ENCODE data around the gene KLHDC9. TPM values are rescaled to one million over a fixed set of nuclear protein-coding genes. Genes with fewer than 3 reads are reported as not detected.

KLHDC9 gene
- total and polyA plus RNA-seq, 9 of the 15 experiments (the other 6 are each of a cell fraction or from before 2014, with no cell fraction given): not detected

DNA sequence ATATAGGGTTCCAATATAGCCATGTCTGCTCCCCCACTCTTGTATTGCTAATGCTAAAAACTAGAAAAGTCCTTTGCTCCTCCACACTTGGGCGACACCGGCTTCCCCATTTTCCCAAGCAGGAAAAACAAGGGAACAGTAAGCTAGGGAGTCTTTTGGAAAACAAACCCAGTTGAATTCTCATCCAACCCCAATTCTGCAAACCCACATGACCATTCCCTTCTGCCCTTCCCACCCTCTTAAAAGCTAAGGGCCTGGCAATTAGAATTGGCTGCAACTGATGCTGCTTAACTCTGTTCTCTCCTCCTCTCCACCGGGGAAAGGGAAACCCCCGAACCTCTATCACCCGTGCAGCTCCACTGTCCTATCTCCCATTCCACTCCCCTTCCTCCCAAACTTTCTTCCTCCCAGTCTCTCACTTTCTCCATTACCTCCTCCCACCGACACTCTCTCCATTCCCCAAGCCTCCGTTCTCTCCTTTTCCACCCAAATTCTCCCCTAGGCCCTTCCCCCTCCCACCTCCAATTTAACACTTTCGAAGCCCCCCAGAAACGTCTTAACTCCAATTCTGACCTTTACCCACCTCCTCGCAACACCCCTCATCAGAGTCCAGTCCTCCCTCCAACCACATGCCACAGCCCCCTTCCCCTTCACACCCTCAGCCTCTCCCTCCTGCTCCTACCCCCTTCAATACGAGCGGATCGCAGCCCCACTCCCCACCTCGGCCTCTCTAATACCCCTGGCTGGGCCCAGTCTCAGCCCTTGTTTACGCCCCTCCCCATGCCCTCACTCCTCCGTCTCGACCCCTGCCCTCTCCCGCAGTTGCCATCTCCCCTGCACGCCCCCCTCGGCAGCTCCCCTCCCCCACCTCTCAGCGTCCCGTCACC lies 33.6 kb downstream of the KLHDC9 start (continued):
- TF ChIP-seq, protein P1, sequence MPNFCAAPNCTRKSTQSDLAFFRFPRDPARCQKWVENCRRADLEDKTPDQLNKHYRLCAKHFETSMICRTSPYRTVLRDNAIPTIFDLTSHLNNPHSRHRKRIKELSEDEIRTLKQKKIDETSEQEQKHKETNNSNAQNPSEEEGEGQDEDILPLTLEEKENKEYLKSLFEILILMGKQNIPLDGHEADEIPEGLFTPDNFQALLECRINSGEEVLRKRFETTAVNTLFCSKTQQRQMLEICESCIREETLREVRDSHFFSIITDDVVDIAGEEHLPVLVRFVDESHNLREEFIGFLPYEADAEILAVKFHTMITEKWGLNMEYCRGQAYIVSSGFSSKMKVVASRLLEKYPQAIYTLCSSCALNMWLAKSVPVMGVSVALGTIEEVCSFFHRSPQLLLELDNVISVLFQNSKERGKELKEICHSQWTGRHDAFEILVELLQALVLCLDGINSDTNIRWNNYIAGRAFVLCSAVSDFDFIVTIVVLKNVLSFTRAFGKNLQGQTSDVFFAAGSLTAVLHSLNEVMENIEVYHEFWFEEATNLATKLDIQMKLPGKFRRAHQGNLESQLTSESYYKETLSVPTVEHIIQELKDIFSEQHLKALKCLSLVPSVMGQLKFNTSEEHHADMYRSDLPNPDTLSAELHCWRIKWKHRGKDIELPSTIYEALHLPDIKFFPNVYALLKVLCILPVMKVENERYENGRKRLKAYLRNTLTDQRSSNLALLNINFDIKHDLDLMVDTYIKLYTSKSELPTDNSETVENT (CRISPR knock-in tag; IDR thresholded peaks at IDR 0.05): no peak
- TF ChIP-seq SAP30 (IDR thresholded peaks at IDR 0.05; ENCODE audit: borderline replicate concordance, insufficient read depth, low read depth, low read length, poor library complexity, severe bottlenecking) (peak; percentile 31), ZNF239 (CRISPR knock-in tag; IDR thresholded peaks at IDR 0.05) (no peak), PHB2 (IDR thresholded peaks at IDR 0.05; ENCODE audit: low read depth) (0 out of 2 replicates have a peak, but pooled peaks have one; percentile 28), EHMT2 (IDR thresholded peaks at IDR 0.05) (peak; percentile 32; the same call in 1 of the 2 replicates), ARNT (IDR thresholded peaks at IDR 0.05) (peak; percentile 51 to 70; a peak in 2 of 4 replicates), ZNF830 (CRISPR knock-in tag; IDR thresholded peaks at IDR 0.05) (no peak), FOXA3 (CRISPR knock-in tag; conservative IDR thresholded peaks at IDR 0.05 in 1 of 2, IDR thresholded peaks at IDR 0.05 in 1 of 2) (no peak), CBX5 (IDR thresholded peaks at IDR 0.05; ENCODE audit: borderline replicate concordance, low read depth) (no peak), SETDB1 (IDR thresholded peaks at IDR 0.05; ENCODE audit: low read length) (no peak), NFATC3 (IDR thresholded peaks at IDR 0.05) (no peak)
- TF ChIP-seq, protein P2, sequence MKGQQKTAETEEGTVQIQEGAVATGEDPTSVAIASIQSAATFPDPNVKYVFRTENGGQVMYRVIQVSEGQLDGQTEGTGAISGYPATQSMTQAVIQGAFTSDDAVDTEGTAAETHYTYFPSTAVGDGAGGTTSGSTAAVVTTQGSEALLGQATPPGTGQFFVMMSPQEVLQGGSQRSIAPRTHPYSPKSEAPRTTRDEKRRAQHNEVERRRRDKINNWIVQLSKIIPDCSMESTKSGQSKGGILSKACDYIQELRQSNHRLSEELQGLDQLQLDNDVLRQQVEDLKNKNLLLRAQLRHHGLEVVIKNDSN (CRISPR knock-in tag; IDR thresholded peaks at IDR 0.05): no peak
- TF ChIP-seq, protein P3, sequence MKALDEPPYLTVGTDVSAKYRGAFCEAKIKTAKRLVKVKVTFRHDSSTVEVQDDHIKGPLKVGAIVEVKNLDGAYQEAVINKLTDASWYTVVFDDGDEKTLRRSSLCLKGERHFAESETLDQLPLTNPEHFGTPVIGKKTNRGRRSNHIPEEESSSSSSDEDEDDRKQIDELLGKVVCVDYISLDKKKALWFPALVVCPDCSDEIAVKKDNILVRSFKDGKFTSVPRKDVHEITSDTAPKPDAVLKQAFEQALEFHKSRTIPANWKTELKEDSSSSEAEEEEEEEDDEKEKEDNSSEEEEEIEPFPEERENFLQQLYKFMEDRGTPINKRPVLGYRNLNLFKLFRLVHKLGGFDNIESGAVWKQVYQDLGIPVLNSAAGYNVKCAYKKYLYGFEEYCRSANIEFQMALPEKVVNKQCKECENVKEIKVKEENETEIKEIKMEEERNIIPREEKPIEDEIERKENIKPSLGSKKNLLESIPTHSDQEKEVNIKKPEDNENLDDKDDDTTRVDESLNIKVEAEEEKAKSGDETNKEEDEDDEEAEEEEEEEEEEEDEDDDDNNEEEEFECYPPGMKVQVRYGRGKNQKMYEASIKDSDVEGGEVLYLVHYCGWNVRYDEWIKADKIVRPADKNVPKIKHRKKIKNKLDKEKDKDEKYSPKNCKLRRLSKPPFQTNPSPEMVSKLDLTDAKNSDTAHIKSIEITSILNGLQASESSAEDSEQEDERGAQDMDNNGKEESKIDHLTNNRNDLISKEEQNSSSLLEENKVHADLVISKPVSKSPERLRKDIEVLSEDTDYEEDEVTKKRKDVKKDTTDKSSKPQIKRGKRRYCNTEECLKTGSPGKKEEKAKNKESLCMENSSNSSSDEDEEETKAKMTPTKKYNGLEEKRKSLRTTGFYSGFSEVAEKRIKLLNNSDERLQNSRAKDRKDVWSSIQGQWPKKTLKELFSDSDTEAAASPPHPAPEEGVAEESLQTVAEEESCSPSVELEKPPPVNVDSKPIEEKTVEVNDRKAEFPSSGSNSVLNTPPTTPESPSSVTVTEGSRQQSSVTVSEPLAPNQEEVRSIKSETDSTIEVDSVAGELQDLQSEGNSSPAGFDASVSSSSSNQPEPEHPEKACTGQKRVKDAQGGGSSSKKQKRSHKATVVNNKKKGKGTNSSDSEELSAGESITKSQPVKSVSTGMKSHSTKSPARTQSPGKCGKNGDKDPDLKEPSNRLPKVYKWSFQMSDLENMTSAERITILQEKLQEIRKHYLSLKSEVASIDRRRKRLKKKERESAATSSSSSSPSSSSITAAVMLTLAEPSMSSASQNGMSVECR (CRISPR knock-in tag; IDR thresholded peaks at IDR 0.05): peak; percentile 40
- TF ChIP-seq, protein P4, sequence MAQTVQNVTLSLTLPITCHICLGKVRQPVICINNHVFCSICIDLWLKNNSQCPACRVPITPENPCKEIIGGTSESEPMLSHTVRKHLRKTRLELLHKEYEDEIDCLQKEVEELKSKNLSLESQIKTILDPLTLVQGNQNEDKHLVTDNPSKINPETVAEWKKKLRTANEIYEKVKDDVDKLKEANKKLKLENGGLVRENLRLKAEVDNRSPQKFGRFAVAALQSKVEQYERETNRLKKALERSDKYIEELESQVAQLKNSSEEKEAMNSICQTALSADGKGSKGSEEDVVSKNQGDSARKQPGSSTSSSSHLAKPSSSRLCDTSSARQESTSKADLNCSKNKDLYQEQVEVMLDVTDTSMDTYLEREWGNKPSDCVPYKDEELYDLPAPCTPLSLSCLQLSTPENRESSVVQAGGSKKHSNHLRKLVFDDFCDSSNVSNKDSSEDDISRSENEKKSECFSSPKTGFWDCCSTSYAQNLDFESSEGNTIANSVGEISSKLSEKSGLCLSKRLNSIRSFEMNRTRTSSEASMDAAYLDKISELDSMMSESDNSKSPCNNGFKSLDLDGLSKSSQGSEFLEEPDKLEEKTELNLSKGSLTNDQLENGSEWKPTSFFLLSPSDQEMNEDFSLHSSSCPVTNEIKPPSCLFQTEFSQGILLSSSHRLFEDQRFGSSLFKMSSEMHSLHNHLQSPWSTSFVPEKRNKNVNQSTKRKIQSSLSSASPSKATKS (CRISPR knock-in tag; IDR thresholded peaks at IDR 0.05): no peak
- TF ChIP-seq, protein P5, sequence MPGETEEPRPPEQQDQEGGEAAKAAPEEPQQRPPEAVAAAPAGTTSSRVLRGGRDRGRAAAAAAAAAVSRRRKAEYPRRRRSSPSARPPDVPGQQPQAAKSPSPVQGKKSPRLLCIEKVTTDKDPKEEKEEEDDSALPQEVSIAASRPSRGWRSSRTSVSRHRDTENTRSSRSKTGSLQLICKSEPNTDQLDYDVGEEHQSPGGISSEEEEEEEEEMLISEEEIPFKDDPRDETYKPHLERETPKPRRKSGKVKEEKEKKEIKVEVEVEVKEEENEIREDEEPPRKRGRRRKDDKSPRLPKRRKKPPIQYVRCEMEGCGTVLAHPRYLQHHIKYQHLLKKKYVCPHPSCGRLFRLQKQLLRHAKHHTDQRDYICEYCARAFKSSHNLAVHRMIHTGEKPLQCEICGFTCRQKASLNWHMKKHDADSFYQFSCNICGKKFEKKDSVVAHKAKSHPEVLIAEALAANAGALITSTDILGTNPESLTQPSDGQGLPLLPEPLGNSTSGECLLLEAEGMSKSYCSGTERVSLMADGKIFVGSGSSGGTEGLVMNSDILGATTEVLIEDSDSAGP (CRISPR knock-in tag; IDR thresholded peaks at IDR 0.05): no peak

All from K562 (cell line).